ENCODE measurements around the gene HCRTR1.

Gene HCRTR1

GRCh38 chr1:31651766-31652165, 34.3 kb downstream of the HCRTR1 start:
- DNase-seq, result no peak

DNA sequence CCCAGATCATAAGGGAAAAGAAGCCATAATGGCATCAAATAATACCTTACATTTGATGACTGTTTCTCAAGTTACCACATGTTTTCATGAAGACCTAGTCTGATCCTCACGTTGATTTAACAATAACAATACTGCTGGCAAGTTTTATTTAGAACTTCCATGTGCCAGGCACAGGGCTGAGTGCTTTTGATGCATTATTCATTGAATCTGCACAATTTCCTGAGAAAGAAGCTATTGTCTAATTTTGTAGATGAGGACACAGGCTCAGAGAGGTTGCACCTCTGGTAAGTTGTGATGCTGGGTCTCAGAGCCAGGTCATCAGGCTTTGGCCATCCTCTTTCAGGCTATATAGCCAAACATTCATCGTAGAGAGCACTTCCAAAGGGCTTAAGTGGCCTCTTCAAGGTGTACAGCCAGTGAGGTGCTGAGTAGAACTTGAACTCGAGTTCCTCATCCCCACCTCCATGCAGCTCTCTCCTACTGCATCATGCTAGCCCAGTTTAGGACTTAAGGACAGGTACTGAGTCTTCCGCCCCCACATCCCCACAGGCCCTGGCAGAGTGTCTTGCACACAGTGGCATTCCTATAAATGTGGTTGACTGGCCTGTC, 35.5 kb downstream of the HCRTR1 start:
- DNase-seq, result no peak

DNA sequence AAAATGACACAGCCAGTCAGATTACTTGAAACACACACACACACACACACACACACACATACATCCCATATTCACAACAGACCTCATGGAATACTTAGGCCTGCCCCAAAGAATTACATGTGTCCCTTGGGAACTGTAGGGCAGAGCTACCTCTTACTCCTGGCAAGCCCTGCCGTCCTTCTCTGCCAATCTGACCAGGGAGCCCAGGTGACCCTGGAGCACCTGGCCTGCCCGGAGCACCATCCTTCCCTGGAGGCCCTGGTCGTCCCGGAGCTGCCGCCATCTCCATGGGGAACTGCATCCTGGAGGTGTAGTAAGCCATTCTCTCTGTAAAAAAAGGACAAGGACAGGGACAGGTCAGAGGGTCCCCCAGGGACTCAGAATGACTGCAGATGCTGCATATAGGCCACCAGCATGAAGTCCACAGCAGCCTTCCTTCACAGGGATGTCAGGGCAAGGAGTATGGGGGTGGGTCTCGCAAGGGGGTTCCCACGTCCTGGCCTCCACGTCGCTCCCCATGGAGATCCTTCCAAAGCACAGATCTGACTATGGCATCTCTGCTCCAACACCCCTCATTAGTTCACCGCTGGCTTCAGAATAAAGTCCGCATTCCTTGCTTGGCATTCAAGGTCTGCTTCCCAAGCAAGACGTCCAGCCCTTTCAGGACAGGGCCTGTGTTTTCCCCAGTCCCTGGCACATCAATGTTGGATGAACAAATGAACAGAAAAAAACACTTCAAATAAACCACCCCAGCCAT, 36.4 kb downstream of the HCRTR1 start:
- DNase-seq, result no peak

DNA sequence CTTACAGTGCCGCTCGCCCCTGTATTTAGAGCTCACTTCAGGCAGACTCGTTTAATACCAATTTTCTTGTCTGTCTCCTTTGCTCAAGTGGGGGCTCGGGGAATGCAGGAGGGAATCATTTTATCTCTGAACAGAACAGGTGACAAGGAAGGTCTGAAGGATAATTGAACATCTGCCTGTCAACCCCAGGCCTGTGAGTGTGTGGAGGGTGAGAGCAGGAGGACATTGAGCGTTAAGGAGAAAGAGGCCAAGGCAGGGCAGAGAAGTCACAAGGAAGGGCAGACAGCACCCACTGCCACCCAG, 36.9 kb downstream of the HCRTR1 start:
- no peak for DNase-seq

- DNase-seq, result no peak
These were observed 37.6 kb downstream of the HCRTR1 start for GRCh38 chr1:31655104-31655503.

- no peak for DNase-seq
These were observed 38.3 kb downstream of the HCRTR1 start for GRCh38 chr1:31655756-31656155.

- no peak for DNase-seq
These were observed 39.7 kb downstream of the HCRTR1 start for GRCh38 chr1:31657020-31657804.

DNA sequence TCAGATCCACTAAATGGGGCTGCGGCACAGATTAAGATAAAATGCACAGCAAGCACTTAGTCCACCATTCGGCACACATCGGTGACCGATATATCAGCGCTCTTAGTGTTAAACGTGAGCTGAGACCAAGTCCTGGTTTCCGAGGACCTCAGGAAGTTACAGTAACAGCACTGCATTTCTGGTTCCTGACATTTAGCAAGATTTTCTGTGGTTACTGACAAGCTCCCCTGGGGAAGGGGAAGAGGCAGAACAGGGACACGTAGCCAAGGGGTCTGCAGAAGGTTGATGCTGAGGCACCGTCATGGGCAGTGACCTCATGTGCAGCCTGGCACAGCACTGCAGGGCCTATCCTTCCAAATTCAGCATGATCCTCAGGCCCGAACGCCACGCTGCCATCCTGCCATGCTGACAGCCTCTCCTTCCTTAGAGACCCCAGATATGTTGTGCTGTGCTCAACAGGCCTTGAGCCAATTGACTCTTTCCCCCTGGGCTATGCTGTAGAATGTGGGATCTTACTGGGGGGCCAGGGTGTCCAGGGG, 40.6 kb downstream of the HCRTR1 start:
- DNase-seq, result no peak

DNA sequence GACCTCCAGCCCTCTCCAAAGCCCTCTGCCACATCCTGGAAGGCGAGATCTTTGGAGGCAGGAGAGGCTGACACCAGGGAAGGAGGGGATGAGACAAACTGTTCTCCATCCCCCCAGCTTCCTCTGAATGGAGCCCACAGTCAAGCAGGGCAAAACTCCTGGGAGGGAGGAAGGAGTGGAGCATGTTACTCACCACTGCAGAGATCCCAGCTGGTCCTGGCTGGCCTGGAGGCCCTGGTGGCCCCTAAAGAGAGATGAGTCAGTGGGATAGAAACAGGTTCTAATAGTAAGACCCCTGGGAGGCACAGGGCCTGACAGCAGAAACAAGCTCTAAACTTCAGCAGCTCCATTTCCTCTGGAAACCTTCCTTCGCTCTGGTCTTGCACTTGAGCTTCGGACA, 41.2 kb downstream of the HCRTR1 start:
- no peak for DNase-seq

- DNase-seq, result no peak
These were observed 42.4 kb downstream of the HCRTR1 start for GRCh38 chr1:31659889-31660288.

- DNase-seq, result no peak
These were observed 43.5 kb downstream of the HCRTR1 start for GRCh38 chr1:31660871-31661455.

GRCh38 chr1:31661856-31662255, 44.4 kb downstream of the HCRTR1 start:
- DNase-seq, result no peak

DNA sequence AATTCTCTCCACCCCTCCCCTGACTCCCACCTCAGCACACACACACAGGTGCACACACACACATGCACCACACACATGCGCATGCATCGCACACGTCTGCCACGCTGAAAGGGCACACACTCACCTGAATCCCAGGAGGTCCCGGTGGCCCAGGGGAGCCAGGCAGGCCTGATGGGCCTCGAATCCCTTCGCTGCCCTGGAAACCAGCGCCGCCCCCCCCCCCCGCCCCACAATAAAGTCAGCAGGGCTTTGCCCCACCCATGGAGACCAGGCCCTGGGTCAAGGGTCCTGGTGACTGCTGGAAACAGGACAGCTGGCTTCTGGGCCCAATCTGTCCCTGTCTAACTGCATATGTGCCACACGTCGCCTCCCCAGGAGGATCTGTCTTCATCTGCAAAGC, 45.0 kb downstream of the HCRTR1 start:
- no peak for DNase-seq

DNA sequence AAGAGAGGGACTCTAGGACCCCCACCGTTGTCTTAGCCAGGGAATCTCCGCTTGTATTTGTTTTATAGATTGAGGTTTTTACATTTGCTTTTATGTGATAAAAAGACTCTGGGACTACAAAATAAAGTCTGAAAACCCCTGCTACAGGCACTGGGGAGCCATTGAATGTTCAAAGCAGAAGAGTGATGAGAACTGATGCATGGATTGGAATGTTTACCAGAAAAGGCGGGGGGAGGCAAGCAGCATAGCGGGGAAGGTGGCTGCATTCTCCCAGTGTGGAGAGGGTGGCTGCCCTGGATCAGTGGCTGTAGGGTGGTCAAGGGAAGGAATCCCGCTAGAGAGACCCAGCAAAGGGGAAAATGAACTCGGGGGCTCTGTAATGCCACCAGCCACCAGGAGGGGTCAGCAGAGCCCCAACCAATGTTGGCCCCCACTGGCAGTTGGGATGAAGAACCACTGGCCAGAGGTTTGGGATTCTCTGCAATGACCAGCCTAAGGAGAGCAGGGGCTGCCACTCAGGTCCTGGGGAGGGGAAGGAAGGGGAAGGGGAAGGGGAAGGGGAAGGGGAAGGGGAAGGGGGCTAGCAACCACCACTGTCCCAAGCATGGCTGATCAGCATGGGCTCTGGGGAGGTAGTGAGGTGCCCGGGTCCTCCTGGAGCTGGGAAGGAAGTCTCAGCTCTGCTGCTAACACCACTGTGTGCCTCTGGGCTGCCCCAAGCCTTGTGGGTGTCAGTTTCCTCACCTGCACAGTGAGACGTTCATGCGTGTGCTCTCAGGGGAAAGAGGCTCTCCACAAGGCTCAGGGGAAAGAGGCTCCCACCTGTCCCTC, 46.3 kb downstream of the HCRTR1 start:
- DNase-seq, result peak; percentile 61

GRCh38 chr1:31664528-31664927, 47.0 kb downstream of the HCRTR1 start:
- no peak for DNase-seq

- DNase-seq, result no peak
These were observed 47.9 kb downstream of the HCRTR1 start for GRCh38 chr1:31665234-31665878.

DNA sequence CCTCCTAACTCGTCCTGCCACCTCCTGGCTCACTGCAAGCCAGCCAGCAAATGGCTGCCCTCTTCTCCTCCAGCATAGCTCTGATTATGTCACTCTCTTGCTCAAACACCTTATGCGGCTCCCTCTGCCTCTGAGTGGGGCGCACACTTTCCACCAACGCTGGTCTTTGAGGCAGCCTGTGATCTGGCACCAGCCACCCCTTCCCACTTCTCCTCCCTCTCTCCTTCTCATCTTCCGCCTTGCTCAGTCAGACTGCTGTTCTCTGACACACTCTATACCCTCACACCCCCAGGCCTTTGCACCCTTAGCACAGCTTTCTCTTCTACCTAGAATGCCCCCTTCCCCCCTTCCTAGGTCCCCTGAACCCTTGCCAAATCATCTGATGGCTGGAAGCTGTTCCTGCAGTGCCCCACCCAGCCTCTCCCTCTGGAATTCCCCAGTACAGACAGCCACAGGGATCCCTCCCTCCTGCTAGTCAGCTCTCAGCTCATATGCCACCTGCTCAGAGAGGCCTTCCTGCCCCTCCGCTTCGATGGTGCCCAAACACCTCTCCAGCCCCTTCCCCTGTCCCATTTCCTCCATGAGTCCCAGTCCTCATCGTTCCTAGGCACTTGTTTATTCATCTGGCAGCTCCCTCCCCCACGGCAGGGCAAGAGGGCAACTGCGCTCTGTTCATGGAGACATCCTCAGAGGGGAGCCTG, 48.9 kb downstream of the HCRTR1 start:
- no peak for DNase-seq

DNA sequence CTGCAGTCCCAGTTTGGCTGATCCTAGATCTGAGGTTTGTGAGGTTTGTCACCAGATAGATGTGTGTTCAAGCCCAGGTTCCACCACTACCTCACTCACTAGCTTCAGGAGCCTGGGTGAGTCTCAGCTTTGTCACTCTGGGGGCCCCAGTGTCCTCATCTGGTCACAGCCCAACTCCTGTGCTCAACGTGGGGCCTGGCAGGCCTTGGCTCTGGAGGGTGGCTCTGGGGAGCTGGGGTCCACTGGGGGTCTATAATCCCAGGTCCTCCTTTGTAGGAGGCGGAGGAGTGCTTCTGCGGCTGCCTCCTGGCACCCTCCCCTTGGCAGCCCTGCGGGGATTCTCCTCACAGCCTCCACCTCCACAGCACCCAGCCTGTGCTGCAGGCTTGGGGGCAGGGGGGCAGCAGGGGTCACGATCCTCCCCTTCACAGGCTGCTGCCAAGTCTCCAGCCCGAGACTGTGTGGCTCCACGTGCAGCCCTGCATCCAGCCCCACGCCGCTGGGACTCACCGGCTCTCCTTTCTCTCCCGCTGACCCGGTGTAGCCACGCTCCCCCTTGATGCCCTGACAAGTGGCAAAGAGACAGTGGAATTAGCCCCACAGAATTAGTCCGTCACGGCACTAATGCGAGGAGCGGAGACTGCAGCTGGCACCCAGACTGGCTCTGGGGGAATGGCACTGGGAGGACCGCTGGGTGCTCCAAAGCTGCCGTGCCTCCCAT, 49.7 kb downstream of the HCRTR1 start:
- DNase-seq, result no peak

GRCh38 chr1:31668303-31668883, 50.9 kb downstream of the HCRTR1 start:
- DNase-seq, result no peak

- no peak for DNase-seq
These were observed 51.9 kb downstream of the HCRTR1 start for GRCh38 chr1:31669433-31669785.
